ENCODE results near the gene CACNA1E.

DNA sequence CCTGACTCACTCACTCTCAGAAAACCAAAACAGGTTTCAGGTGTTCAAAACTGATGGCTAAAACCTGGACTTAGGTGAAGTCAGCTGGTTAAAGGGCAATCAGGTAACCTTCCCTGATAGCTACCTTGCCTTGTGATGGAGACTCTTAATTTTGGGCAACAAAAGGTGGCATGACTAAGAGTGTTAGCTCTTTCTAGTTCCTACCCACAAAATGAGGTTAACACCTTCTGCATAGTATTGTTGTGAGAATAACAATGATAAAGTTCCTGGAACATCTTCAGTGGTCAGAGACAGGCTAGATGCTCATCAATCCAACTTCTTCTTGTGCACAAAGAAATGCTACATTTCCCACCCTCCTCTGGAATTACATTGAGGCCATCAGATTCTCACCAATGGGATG is 363.4 kb downstream of the CACNA1E start:
- TF ChIP-seq, protein P1, sequence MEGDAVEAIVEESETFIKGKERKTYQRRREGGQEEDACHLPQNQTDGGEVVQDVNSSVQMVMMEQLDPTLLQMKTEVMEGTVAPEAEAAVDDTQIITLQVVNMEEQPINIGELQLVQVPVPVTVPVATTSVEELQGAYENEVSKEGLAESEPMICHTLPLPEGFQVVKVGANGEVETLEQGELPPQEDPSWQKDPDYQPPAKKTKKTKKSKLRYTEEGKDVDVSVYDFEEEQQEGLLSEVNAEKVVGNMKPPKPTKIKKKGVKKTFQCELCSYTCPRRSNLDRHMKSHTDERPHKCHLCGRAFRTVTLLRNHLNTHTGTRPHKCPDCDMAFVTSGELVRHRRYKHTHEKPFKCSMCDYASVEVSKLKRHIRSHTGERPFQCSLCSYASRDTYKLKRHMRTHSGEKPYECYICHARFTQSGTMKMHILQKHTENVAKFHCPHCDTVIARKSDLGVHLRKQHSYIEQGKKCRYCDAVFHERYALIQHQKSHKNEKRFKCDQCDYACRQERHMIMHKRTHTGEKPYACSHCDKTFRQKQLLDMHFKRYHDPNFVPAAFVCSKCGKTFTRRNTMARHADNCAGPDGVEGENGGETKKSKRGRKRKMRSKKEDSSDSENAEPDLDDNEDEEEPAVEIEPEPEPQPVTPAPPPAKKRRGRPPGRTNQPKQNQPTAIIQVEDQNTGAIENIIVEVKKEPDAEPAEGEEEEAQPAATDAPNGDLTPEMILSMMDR (IDR thresholded peaks at IDR 0.05) = no peak
- no peak for TF ChIP-seq POLR2A (IDR thresholded peaks at IDR 0.05)
